ENCODE data around the gene FAM83G.

DNA sequence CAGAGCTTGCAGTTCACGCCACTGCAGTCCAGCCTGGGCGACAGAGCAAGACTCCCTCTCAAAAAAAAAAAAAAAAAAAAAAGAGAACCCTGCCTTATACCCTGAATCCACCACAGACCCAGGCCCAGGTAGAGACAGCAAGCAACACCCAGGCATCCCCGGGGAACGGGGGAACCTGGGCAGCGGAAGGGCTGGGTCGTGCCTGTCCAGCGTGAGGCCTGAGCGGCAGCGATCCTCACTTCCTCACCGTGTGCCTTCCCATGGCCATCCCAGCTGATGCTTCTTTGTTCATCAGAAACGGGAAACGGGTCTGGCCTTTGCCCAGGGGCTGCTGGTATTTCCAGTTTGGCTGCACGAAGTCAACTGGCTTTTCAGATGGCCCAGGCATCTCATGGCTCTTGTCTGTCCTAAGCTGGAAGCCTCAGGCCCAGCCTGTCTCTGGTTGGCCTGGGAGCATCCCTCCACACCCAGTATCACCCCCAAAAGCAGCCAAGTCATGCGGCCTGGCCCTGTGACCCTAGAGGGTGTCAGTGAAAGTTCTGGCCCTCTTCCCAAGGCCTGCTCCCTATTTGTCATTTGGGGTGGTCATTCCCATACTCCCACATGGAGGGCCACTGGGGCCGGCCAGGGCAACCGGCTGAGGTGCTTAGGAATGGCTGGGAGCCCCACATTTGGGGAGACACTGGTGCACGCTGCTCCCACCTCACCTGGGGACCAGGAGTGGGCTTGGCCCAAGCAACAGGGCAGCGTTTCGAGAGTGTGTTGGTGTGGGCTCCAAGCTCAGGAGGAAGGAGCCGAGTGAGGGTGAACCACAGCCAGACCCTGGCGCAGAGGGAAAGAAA is 20.1 kb downstream of the FAM83G start:
- TF ChIP-seq, protein P1, sequence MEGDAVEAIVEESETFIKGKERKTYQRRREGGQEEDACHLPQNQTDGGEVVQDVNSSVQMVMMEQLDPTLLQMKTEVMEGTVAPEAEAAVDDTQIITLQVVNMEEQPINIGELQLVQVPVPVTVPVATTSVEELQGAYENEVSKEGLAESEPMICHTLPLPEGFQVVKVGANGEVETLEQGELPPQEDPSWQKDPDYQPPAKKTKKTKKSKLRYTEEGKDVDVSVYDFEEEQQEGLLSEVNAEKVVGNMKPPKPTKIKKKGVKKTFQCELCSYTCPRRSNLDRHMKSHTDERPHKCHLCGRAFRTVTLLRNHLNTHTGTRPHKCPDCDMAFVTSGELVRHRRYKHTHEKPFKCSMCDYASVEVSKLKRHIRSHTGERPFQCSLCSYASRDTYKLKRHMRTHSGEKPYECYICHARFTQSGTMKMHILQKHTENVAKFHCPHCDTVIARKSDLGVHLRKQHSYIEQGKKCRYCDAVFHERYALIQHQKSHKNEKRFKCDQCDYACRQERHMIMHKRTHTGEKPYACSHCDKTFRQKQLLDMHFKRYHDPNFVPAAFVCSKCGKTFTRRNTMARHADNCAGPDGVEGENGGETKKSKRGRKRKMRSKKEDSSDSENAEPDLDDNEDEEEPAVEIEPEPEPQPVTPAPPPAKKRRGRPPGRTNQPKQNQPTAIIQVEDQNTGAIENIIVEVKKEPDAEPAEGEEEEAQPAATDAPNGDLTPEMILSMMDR (IDR thresholded peaks at IDR 0.05), result no peak
- TF ChIP-seq, protein P2, sequence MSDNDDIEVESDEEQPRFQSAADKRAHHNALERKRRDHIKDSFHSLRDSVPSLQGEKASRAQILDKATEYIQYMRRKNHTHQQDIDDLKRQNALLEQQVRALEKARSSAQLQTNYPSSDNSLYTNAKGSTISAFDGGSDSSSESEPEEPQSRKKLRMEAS (IDR thresholded peaks at IDR 0.05; ENCODE audit: low read depth), result no peak
- no peak for TF ChIP-seq GABPA (IDR thresholded peaks at IDR 0.05; ENCODE audit: low read depth)

All from SK-N-SH (cell line).